Esophagus squamous epithelium (tissue), 4 donors: Measurements from ENCODE around the gene AFAP1L1.

Experiments
- POLR2A ChIP-seq, 4 donors: fragments of 450-650 bp; IDR thresholded peaks; one replicate each; pipeline ENCODE4 v1.6.1; 2017; ENCODE audit warnings: antibody characterized with exemption in 4 of 4, mild to moderate bottlenecking in 4 of 4, moderate library complexity in 3 of 4
- TF ChIP-seq, protein P1 (sequence below), 6 experiments: fragments of 450-650 bp in 4 of 6; fragments of 200-600 bp in 2 of 6; sonication (generic) in 2 of 6; IDR thresholded peaks; one replicate each; pipeline ENCODE4 v1.5.1; 2016 to 2019; ENCODE audit warnings: antibody characterized with exemption in 6 of 6, mild to moderate bottlenecking in 4 of 6, moderate library complexity in 4 of 6

DNA sequence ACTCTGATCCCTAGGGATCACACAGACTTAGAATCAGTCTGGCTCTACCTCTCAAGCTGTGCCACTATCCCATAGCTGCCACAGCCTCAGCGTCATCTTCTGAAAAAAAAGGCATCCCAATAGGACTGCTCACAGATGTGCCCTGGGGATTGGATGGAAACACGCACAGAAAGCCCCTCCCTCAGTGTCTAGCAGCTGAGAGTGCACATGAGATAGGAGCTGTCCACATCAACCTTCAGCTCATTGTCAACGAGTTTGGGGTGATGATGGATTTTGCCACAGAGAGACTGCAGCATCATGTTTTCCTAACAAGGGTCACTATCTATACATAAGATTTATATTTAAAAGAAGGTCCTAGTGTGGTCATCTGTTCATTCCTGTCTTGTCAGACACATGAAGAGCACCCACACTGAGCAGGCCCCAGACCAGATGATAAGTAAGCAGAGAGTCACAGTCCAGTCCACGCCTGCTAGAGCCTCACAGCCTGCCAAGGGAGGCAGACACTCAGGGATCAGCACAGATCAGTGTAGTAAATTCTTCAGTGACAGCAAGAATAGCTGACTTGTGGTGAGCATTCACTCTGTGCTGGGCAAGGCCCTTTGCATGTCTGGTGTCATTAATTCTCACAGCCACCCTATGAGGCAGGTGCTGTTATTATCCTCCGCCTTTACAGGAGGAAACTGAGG, 25.8 kb downstream of the AFAP1L1 start:
- TF ChIP-seq, protein P1, sequence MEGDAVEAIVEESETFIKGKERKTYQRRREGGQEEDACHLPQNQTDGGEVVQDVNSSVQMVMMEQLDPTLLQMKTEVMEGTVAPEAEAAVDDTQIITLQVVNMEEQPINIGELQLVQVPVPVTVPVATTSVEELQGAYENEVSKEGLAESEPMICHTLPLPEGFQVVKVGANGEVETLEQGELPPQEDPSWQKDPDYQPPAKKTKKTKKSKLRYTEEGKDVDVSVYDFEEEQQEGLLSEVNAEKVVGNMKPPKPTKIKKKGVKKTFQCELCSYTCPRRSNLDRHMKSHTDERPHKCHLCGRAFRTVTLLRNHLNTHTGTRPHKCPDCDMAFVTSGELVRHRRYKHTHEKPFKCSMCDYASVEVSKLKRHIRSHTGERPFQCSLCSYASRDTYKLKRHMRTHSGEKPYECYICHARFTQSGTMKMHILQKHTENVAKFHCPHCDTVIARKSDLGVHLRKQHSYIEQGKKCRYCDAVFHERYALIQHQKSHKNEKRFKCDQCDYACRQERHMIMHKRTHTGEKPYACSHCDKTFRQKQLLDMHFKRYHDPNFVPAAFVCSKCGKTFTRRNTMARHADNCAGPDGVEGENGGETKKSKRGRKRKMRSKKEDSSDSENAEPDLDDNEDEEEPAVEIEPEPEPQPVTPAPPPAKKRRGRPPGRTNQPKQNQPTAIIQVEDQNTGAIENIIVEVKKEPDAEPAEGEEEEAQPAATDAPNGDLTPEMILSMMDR (IDR thresholded peaks at IDR 0.05): no peak
- TF ChIP-seq POLR2A (IDR thresholded peaks at IDR 0.05): no peak
